ENCODE results near the gene FOXRED1. TPM values are rescaled to one million over a fixed set of nuclear protein-coding genes. Genes with fewer than 3 reads are reported as not detected.
A peak's percentile ranks its signal among the peaks of the same experiment; 100 is the strongest.

Gene FOXRED1
- total and polyA plus RNA-seq, 9 of the 15 experiments (the other 6 are each of a cell fraction or from before 2014, with no cell fraction given) = 14.1 to 94.4 (median 53.1) TPM

DNA sequence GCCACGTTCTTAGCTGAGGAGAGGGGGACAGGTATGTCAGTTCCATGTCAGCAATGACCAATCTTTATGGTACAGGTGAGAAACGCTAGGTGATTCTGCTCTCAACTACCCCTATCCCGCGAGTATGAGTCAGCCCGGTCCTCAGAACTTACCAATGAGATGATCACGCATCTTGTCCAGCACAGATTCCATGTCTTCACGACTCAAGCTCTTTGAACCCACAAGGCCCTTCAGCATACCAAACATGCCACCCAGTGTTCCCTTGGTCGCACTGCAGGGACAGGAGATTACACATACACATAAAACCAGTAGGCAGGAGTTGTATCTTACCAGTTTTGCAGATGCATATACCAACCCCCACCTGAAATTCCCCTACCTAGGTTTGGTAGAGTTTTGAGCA is 3.1 kb upstream of the FOXRED1 start:
- H3K4me1 ChIP-seq (replicated peaks in 1 of 2; ENCODE audit: control insufficient read depth in 2 of 2, insufficient read depth in 2 of 2, low read length in 2 of 2) = peaks cover 4 to 11% of the 10 kb centered on the region in 2 experiments; a peak in 3 of 5 replicates
- TF ChIP-seq ZNF12 (CRISPR knock-in tag; IDR thresholded peaks at IDR 0.05) (no peak), RFX1 (IDR thresholded peaks at IDR 0.05) (no peak), POLR2A (conservative IDR thresholded peaks at IDR 0.05) (peak; percentile 17; the same call in 1 of the 2 replicates), RFX7 (CRISPR knock-in tag; IDR thresholded peaks at IDR 0.05) (no peak), CTBP1 (IDR thresholded peaks at IDR 0.05; ENCODE audit: borderline replicate concordance) (no peak), RBFOX2 (IDR thresholded peaks at IDR 0.05; ENCODE audit: low read depth, low read length) (0 out of 2 replicates have a peak, but pooled peaks have one; percentile 6), ZNF507 (tag; conservative IDR thresholded peaks at IDR 0.05) (no peak), NFIX (CRISPR knock-in tag; IDR thresholded peaks at IDR 0.05; ENCODE audit: low read depth) (no peak)
- TF ChIP-seq, protein P1, sequence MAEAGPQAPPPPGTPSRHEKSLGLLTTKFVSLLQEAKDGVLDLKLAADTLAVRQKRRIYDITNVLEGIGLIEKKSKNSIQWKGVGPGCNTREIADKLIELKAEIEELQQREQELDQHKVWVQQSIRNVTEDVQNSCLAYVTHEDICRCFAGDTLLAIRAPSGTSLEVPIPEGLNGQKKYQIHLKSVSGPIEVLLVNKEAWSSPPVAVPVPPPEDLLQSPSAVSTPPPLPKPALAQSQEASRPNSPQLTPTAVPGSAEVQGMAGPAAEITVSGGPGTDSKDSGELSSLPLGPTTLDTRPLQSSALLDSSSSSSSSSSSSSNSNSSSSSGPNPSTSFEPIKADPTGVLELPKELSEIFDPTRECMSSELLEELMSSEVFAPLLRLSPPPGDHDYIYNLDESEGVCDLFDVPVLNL (CRISPR knock-in tag; IDR thresholded peaks at IDR 0.05; ENCODE audit: low read depth) = no peak
- TF ChIP-seq, protein P2, sequence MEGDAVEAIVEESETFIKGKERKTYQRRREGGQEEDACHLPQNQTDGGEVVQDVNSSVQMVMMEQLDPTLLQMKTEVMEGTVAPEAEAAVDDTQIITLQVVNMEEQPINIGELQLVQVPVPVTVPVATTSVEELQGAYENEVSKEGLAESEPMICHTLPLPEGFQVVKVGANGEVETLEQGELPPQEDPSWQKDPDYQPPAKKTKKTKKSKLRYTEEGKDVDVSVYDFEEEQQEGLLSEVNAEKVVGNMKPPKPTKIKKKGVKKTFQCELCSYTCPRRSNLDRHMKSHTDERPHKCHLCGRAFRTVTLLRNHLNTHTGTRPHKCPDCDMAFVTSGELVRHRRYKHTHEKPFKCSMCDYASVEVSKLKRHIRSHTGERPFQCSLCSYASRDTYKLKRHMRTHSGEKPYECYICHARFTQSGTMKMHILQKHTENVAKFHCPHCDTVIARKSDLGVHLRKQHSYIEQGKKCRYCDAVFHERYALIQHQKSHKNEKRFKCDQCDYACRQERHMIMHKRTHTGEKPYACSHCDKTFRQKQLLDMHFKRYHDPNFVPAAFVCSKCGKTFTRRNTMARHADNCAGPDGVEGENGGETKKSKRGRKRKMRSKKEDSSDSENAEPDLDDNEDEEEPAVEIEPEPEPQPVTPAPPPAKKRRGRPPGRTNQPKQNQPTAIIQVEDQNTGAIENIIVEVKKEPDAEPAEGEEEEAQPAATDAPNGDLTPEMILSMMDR (IDR thresholded peaks at IDR 0.05 in 2 of 3, conservative IDR thresholded peaks at IDR 0.05 in 1 of 3; ENCODE audit: insufficient read depth in 2 of 3, low read depth in 1 of 3, low read length in 3 of 3) = 0 out of 6 replicates have a peak, but pooled peaks of 1 of the 3 experiments have one; percentile 17
- POLR2A ChIA-PET = interaction anchor here (0.8 kb wide), 2 partner anchors 9 to 25 kb away, joined by 3 read pairs; no protein-coding TSS in a partner anchor
- FAIRE-seq (no peak), ATAC-seq (no peak), DNase-seq (ENCODE audit: extremely low read depth in 1 of 4, low spot score in 3 of 4) (no peak)
- H3K27ac ChIP-seq (ENCODE audit: extremely low read depth, low read depth, low read length) = no peak overlapping the region
- no peaks in the 10 kb centered on the region; a peak in 1 of 5 replicates for H3K27me3 ChIP-seq (ENCODE audit: control insufficient read depth in 2 of 2, insufficient read depth in 2 of 2, low read length in 2 of 2)
- no peak overlapping the region for H3K4me3 ChIP-seq
- H2AFZ ChIP-seq (ENCODE audit: low read depth, low read length) = no peak overlapping the region
- peaks cover 77% of the 10 kb centered on the region for H3K36me3 ChIP-seq (ENCODE audit: control insufficient read depth, insufficient read depth, low read length)
- BruUV-seq (replicated peaks) = no TSS peak
- intact Hi-C loops (cut with micrococcal nuclease) (no loop called here), in situ Hi-C loops (cut with MboI) (no loop called here)
- no peaks in the 10 kb centered on the region for H4K20me1 ChIP-seq (replicated peaks; ENCODE audit: control insufficient read depth, insufficient read depth, low read length)
- no peak overlapping the region for H3K4me2 ChIP-seq (ENCODE audit: insufficient read depth, low read length)
- H3K79me2 ChIP-seq (ENCODE audit: control insufficient read depth, insufficient read depth, low read length) = peaks cover 43% of the 10 kb centered on the region
- WGBS (ENCODE audit: insufficient coverage, low coverage, missing lambda C conversion rate) = 95% methylated on average over 8 of the region's 8 CpGs
- H3K9me3 ChIP-seq (replicated peaks; ENCODE audit: control insufficient read depth, insufficient read depth, low read depth, low read length) = no peaks in the 10 kb centered on the region
- H3K9me1 ChIP-seq (ENCODE audit: control insufficient read depth, insufficient read depth, low read length) = no peaks in the 10 kb centered on the region
- no peak overlapping the region for H3K9ac ChIP-seq (ENCODE audit: insufficient read depth in 1 of 2, low read depth in 2 of 2, low read length in 2 of 2)
- CTCF ChIA-PET (ENCODE audit: low intra/inter-chr PET ratio) = no interaction called here

Data from K562 (cell line).